D721Med (cell line): ENCODE data around the gene SMAGP.

Experiments
- DNase-seq: peaks from one replicate; pipeline ENCODE4 v3.0.0; 2011; ENCODE audit warnings: low spot score; ENCODE audit not compliant: insufficient read length
- FAIRE-seq: peaks from 2 replicates; lab custom pipeline; 2011; peaks lifted over from hg19 to GRCh38; lab: Jason Lieb, UNC
- CTCF ChIP-seq: IDR thresholded peaks from 2 replicates; pipeline ENCODE4 v1.5.1; 2012; ENCODE audit warnings: mild to moderate bottlenecking, control low read depth; ENCODE audit not compliant: insufficient read depth; ENCODE audit errors: missing control alignments

Gene SMAGP

GRCh38 chr12:51254536-51254935, 15.7 kb downstream of the SMAGP start:
- no peak for TF ChIP-seq CTCF
- DNase-seq, result no peak
- no peak for FAIRE-seq

GRCh38 chr12:51253276-51253675, 16.9 kb downstream of the SMAGP start:
- TF ChIP-seq CTCF, result no peak
- FAIRE-seq (no peak), DNase-seq (no peak)

GRCh38 chr12:51247523-51248206, 22.6 kb downstream of the SMAGP start:
- FAIRE-seq (no peak), DNase-seq (no peak)
- TF ChIP-seq CTCF, result no peak

GRCh38 chr12:51246254-51246853, 23.9 kb downstream of the SMAGP start:
- no peak for FAIRE-seq
- DNase-seq, result no peak
- peak; percentile 13 for TF ChIP-seq CTCF

GRCh38 chr12:51245476-51246253, 24.6 kb downstream of the SMAGP start:
- no peak for TF ChIP-seq CTCF
- no peak for FAIRE-seq

GRCh38 chr12:51244269-51244668, 25.9 kb downstream of the SMAGP start:
- FAIRE-seq (no peak), DNase-seq (no peak)
- TF ChIP-seq CTCF, result no peak

More at GRCh38 chr12:51245476-51246253, 24.6 kb downstream of the SMAGP start:
- DNase-seq, result no peak

GRCh38 chr12:51242876-51243275, 27.3 kb downstream of the SMAGP start:
- no peak for TF ChIP-seq CTCF
- FAIRE-seq (no peak), DNase-seq (no peak)
